OCI-LY7 (cell line): ENCODE measurements around the gene ZC3H14. TPM values are rescaled to one million over a fixed set of nuclear protein-coding genes. Genes with fewer than 3 reads are reported as not detected.

Experiments
- BruUV-seq: library from RNA; stranded (reverse); fragments of 400-500 nt; replicated peaks from 2 replicates; lab custom pipeline; 2021; lab: Mats Ljungman, UMichigan
- CTCF ChIA-PET: fragments of 300-600 bp; sonication (Branson Sonifier 250); formaldehyde crosslinking; loops from one replicate; lab custom pipeline; 2022; ENCODE audit warnings: antibody characterized with exemption; ENCODE audit not compliant: unreplicated experiment; lab: Charles Lee
- POLR2A ChIA-PET: fragments of 300-600 bp; sonication (Branson Sonifier 250); formaldehyde crosslinking; loops from one replicate; lab custom pipeline; 2022; ENCODE audit warnings: antibody characterized with exemption; lab: Charles Lee
- DNase-seq: peaks from one replicate; pipeline ENCODE4 v3.0.0-alpha.2; 2015; ENCODE audit warnings: low spot score
- H2AFZ ChIP-seq: fragments of 200-600 bp; sonication (generic), shearing (Covaris generic); 2 replicates; pipeline ENCODE4 v1.6.1; 2014; ENCODE audit warnings: mild to moderate bottlenecking, antibody characterized with exemption, low read length, moderate library complexity
- H3K27ac ChIP-seq: fragments of 200-600 bp; sonication (generic); 2 replicates; pipeline ENCODE4 v1.5.1; 2014; ENCODE audit warnings: mixed run types, low read depth, mild to moderate bottlenecking, moderate library complexity, low read length, inconsistent platforms; ENCODE audit not compliant: poor library complexity, severe bottlenecking
- H3K36me3 ChIP-seq: fragments of 200-600 bp; sonication (generic); 2 replicates; pipeline ENCODE4 v1.6.1; 2014; ENCODE audit warnings: mild to moderate bottlenecking, antibody characterized with exemption, low read length, moderate library complexity, mixed read lengths; ENCODE audit not compliant: insufficient read depth
- H3K4me1 ChIP-seq: fragments of 200-600 bp; sonication (generic); 2 replicates; pipeline ENCODE4 v1.5.1; 2014; ENCODE audit warnings: mild to moderate bottlenecking, low read length; ENCODE audit not compliant: insufficient read depth, poor library complexity, severe bottlenecking
- H3K4me2 ChIP-seq: fragments of 200-600 bp; sonication (generic); 2 replicates; pipeline ENCODE4 v1.6.1; 2014; ENCODE audit warnings: mild to moderate bottlenecking, low read length
- H3K4me3 ChIP-seq: fragments of 200-600 bp; sonication (generic); 2 replicates; pipeline ENCODE4 v1.5.1; 2014; ENCODE audit warnings: mild to moderate bottlenecking, low read depth, low read length; ENCODE audit not compliant: poor library complexity, severe bottlenecking
- H3K79me2 ChIP-seq: fragments of 200-600 bp; sonication (generic); 2 replicates; pipeline ENCODE4 v1.6.1; 2016; ENCODE audit warnings: low read depth, mild to moderate bottlenecking, low read length, moderate library complexity, mixed read lengths; ENCODE audit not compliant: insufficient read depth
- H3K9me2 ChIP-seq: fragments of 200-600 bp; sonication (generic); 2 replicates; pipeline ENCODE4 v1.6.1; 2016; ENCODE audit warnings: mild to moderate bottlenecking, low read length, mixed read lengths; ENCODE audit not compliant: insufficient read depth
- H3K9me3 ChIP-seq: fragments of 200-600 bp; sonication (generic); 2 replicates; pipeline ENCODE4 v1.6.1; 2014; ENCODE audit warnings: mild to moderate bottlenecking, mixed run types, low read length, mixed read lengths
- H4K20me1 ChIP-seq: fragments of 200-600 bp; sonication (generic); 2 replicates; pipeline ENCODE4 v1.6.1; 2014; ENCODE audit warnings: mild to moderate bottlenecking, antibody characterized with exemption, low read length, moderate library complexity, mixed read lengths; ENCODE audit not compliant: insufficient read depth
- CTCF ChIP-seq: fragments of 200-600 bp; sonication (generic); conservative IDR thresholded peaks from 2 replicates; pipeline ENCODE4 v1.5.1; 2014; ENCODE audit warnings: mild to moderate bottlenecking, antibody characterized with exemption, low read length, moderate library complexity, mixed read lengths
- EZH2phosphoT487 ChIP-seq: fragments of 200-600 bp; sonication (generic); IDR thresholded peaks from 2 replicates; pipeline ENCODE4 v1.6.1; 2018; ENCODE audit warnings: low read depth, borderline replicate concordance, mild to moderate bottlenecking, mixed run types, antibody characterized with exemption, low read length, moderate library complexity, mixed read lengths
- intact Hi-C: fragments of 100-400 bp; cut with micrococcal nuclease; formaldehyde crosslinking; loops from one replicate; pipeline ENCODE4 v1.10.0; 2022; ENCODE audit not compliant: unreplicated experiment
- total RNA-seq, 2 experiments: library from RNA; depleted of rRNA in 1 of 2; stranded (reverse); fragments of >200 nt in 1 of 2; shearing (Covaris generic) in 1 of 2; gene quantifications; 2 replicates each; pipeline ENCODE4 v1.2.3, GENCODE V29; 2014 to 2022

The ZC3H14 gene
- total RNA-seq, 2 experiments from 2014 or later: 36.6 to 53.5 TPM

GRCh38 chr14:88516861-88517357 is 45.9 kb upstream of the ZC3H14 start:
- DNase-seq: no peak
- no TSS peak for BruUV-seq
- Histone ChIP-seq H3K9me2 (no peaks in the 10 kb centered on the region), H4K20me1 (no peaks in the 10 kb centered on the region), H3K79me2 (no peaks in the 10 kb centered on the region), H3K4me2 (no peak overlapping the region), H3K4me3 (no peak overlapping the region), H3K4me1 (no peaks in the 10 kb centered on the region), H3K36me3 (no peaks in the 10 kb centered on the region), H3K9me3 (no peaks in the 10 kb centered on the region), H2AFZ (no peak overlapping the region), H3K27ac (no peak overlapping the region)
- POLR2A ChIA-PET: no interaction called here
- intact Hi-C loops: no loop called here
- CTCF ChIA-PET: no interaction called here
- no peak for TF ChIP-seq EZH2phosphoT487
- TF ChIP-seq CTCF: no peak

GRCh38 chr14:88518592-88519512 is 44.0 kb upstream of the ZC3H14 start:
- Histone ChIP-seq H3K36me3 (no peaks in the 10 kb centered on the region), H3K4me1 (no peaks in the 10 kb centered on the region), H2AFZ (no peak overlapping the region), H3K9me3 (no peaks in the 10 kb centered on the region), H3K79me2 (no peaks in the 10 kb centered on the region), H3K4me2 (no peak overlapping the region), H4K20me1 (no peaks in the 10 kb centered on the region), H3K27ac (no peak overlapping the region), H3K4me3 (no peak overlapping the region), H3K9me2 (no peaks in the 10 kb centered on the region)
- intact Hi-C loops: no loop called here
- CTCF ChIA-PET: no interaction called here
- no peak for TF ChIP-seq CTCF
- TF ChIP-seq EZH2phosphoT487: no peak
- POLR2A ChIA-PET: interaction anchor here (0.7 kb wide), 1 partner anchor 624 kb away, joined by 3 read pairs; no protein-coding TSS in a partner anchor
- BruUV-seq: no TSS peak
- no peak for DNase-seq

GRCh38 chr14:88519907-88520306 is 42.9 kb upstream of the ZC3H14 start:
- POLR2A ChIA-PET: no interaction called here
- BruUV-seq: no TSS peak
- no peaks in the 10 kb centered on the region for H3K4me1 ChIP-seq

More at GRCh38 chr14:88519907-88520306, 42.9 kb upstream of the ZC3H14 start:
- no peaks in the 10 kb centered on the region for H4K20me1 ChIP-seq
- H3K79me2 ChIP-seq: no peaks in the 10 kb centered on the region
- no peaks in the 10 kb centered on the region for H3K36me3 ChIP-seq
- TF ChIP-seq EZH2phosphoT487 (no peak), CTCF (no peak)
- no peak overlapping the region for H3K4me3 ChIP-seq
- no peak overlapping the region for H3K4me2 ChIP-seq
- CTCF ChIA-PET: no interaction called here
- H3K9me2 ChIP-seq: no peaks in the 10 kb centered on the region
- no peak overlapping the region for H2AFZ ChIP-seq
- no peak for DNase-seq
- H3K27ac ChIP-seq: no peak overlapping the region
- no peaks in the 10 kb centered on the region for H3K9me3 ChIP-seq
- intact Hi-C loops: no loop called here
